HG02642 (cell line): ENCODE results near the gene UFSP1.
A peak's percentile ranks its signal among the peaks of the same experiment; 100 is the strongest.

Experiments
- ATAC-seq: cut with Tn5 transposase; IDR thresholded peaks from one replicate; pipeline ENCODE4 v1.9.1; 2021; ENCODE audit warnings: mild to moderate bottlenecking; ENCODE audit not compliant: unreplicated experiment, poor library complexity

UFSP1 gene

GRCh38 chr7:100884736-100885439 lies 4.6 kb downstream of the UFSP1 start:
- no peak for ATAC-seq

GRCh38 chr7:100882785-100883526 lies 6.6 kb downstream of the UFSP1 start:
- ATAC-seq, result no peak

GRCh38 chr7:100882201-100882600 lies 7.3 kb downstream of the UFSP1 start:
- ATAC-seq, result no peak

- ATAC-seq, result no peak
Observed at GRCh38 chr7:100881136-100881535, 8.4 kb downstream of the UFSP1 start.

- ATAC-seq, result no peak
Observed at GRCh38 chr7:100880645-100881044, 8.9 kb downstream of the UFSP1 start.

- no peak for ATAC-seq
Observed at GRCh38 chr7:100879685-100880261, 9.7 kb downstream of the UFSP1 start.

- ATAC-seq, result no peak
Observed at GRCh38 chr7:100878685-100879084, 10.8 kb downstream of the UFSP1 start.

- no peak for ATAC-seq
Observed at GRCh38 chr7:100878013-100878412, 11.5 kb downstream of the UFSP1 start.

GRCh38 chr7:100875356-100875751 lies 14.2 kb downstream of the UFSP1 start:
- peak; percentile 25 for ATAC-seq

GRCh38 chr7:100874577-100875355 lies 14.7 kb downstream of the UFSP1 start, which contains the start of gene SRRT:
TSS of gene SRRT (plus strand) at chr7:100875103. CDS start at chr7:100875591, 488 bp downstream.
- ATAC-seq, result peak; percentile 93

- no peak for ATAC-seq
Observed at GRCh38 chr7:100874300-100874576, 15.3 kb downstream of the UFSP1 start.

GRCh38 chr7:100873599-100874299 lies 15.8 kb downstream of the UFSP1 start:
- no peak for ATAC-seq

- peak; percentile 9 for ATAC-seq
Observed at GRCh38 chr7:100867776-100868485, 21.6 kb downstream of the UFSP1 start.

GRCh38 chr7:100867040-100867775 lies 22.3 kb downstream of the UFSP1 start, which contains the start of gene TRIP6:
TSS of gene TRIP6 (plus strand) at chr7:100867387. CDS start at chr7:100867498, 111 bp downstream.
- peak; percentile 49 for ATAC-seq

- no peak for ATAC-seq
Observed at GRCh38 chr7:100866729-100867039, 22.8 kb downstream of the UFSP1 start.

GRCh38 chr7:100865938-100866728 lies 23.4 kb downstream of the UFSP1 start:
- no peak for ATAC-seq

GRCh38 chr7:100865372-100865911 lies 24.1 kb downstream of the UFSP1 start:
- ATAC-seq, result no peak

- ATAC-seq, result no peak
Observed at GRCh38 chr7:100864263-100864845, 25.2 kb downstream of the UFSP1 start.
